NT2/D1 (cell line): ENCODE data around the gene ESRP2.

Source experiments
- DNase-seq: peaks from one replicate; pipeline ENCODE4 v3.0.0-alpha.2; 2011; ENCODE audit warnings: low read depth, low spot score
- H3K27me3 ChIP-seq: 2 replicates; pipeline ENCODE4 v1.6.0; 2011; ENCODE audit warnings: mild to moderate bottlenecking; ENCODE audit not compliant: insufficient read length, insufficient read depth
- H3K36me3 ChIP-seq: 2 replicates; pipeline ENCODE4 v1.6.1; 2011; ENCODE audit warnings: mild to moderate bottlenecking, low read length, mixed read lengths; ENCODE audit not compliant: insufficient read depth, insufficient read length
- H3K4me1 ChIP-seq: 2 replicates; pipeline ENCODE4 v1.5.1; 2011; ENCODE audit not compliant: insufficient read depth, insufficient read length
- H3K4me3 ChIP-seq: 2 replicates; pipeline ENCODE4 v1.5.1; 2011; ENCODE audit warnings: low read depth; ENCODE audit not compliant: insufficient read length
- H3K9ac ChIP-seq: 2 replicates; pipeline ENCODE4 v1.6.0; 2011; ENCODE audit warnings: low read depth; ENCODE audit not compliant: insufficient read length
- H3K9me3 ChIP-seq: 2 replicates; pipeline ENCODE4 v1.5.1; 2011; ENCODE audit warnings: mild to moderate bottlenecking, low read length; ENCODE audit not compliant: insufficient read depth
- SUZ12 ChIP-seq: IDR thresholded peaks from 2 replicates; pipeline ENCODE4 v1.6.1; 2011; ENCODE audit not compliant: insufficient read length, insufficient read depth; ENCODE audit errors: extremely low read depth
- YY1 ChIP-seq: IDR thresholded peaks from 2 replicates; pipeline ENCODE4 v1.6.1; 2011; ENCODE audit not compliant: insufficient read length, insufficient read depth
- ZNF274 ChIP-seq: IDR thresholded peaks from 2 replicates; pipeline ENCODE4 v1.6.1; 2011; ENCODE audit warnings: mild to moderate bottlenecking, low read depth, low read length

Gene ESRP2

GRCh38 chr16:68230956-68231355 is 5.0 kb downstream of the ESRP2 start:
- DNase-seq = no peak
- Histone ChIP-seq H3K36me3 (peaks cover 56% of the 10 kb centered on the region), H3K9ac (no peak overlapping the region), H3K4me3 (no peak overlapping the region), H3K27me3 (peaks cover 20% of the 10 kb centered on the region), H3K4me1 (peaks cover 8% of the 10 kb centered on the region), H3K9me3 (no peaks in the 10 kb centered on the region)
- TF ChIP-seq ZNF274 (no peak), YY1 (no peak), SUZ12 (no peak)

GRCh38 chr16:68230176-68230571 is 5.8 kb downstream of the ESRP2 start:
- Histone ChIP-seq H3K36me3 (peaks cover 56% of the 10 kb centered on the region), H3K9ac (no peak overlapping the region), H3K4me1 (peaks cover 7% of the 10 kb centered on the region), H3K9me3 (no peaks in the 10 kb centered on the region), H3K4me3 (no peak overlapping the region), H3K27me3 (peaks cover 14% of the 10 kb centered on the region)
- no peak for DNase-seq
- no peak for TF ChIP-seq SUZ12
- TF ChIP-seq YY1 = no peak
- no peak for TF ChIP-seq ZNF274

- peaks cover 56% of the 10 kb centered on the region for H3K36me3 ChIP-seq
- no peaks in the 10 kb centered on the region for H3K9me3 ChIP-seq
- H3K4me1 ChIP-seq = peaks cover 4% of the 10 kb centered on the region
- H3K9ac ChIP-seq = no peak overlapping the region
- H3K4me3 ChIP-seq = no peak overlapping the region
- peaks cover 8% of the 10 kb centered on the region for H3K27me3 ChIP-seq
- TF ChIP-seq ZNF274 (no peak), SUZ12 (no peak), YY1 (no peak)
- no peak for DNase-seq
Measured at GRCh38 chr16:68229431-68230175, 6.3 kb downstream of the ESRP2 start.

- TF ChIP-seq ZNF274 = no peak
- no peak for TF ChIP-seq YY1
- no peak for TF ChIP-seq SUZ12
- no peak for DNase-seq
- H3K27me3 ChIP-seq = no peaks in the 10 kb centered on the region
- peaks cover 56% of the 10 kb centered on the region for H3K36me3 ChIP-seq
- no peak overlapping the region for H3K9ac ChIP-seq
- no peaks in the 10 kb centered on the region for H3K9me3 ChIP-seq
- no peak overlapping the region for H3K4me3 ChIP-seq
- H3K4me1 ChIP-seq = no peaks in the 10 kb centered on the region
Measured at GRCh38 chr16:68228652-68229051, 7.3 kb downstream of the ESRP2 start.

- TF ChIP-seq ZNF274 = no peak
- TF ChIP-seq SUZ12 = no peak
- no peak for TF ChIP-seq YY1
- H3K4me1 ChIP-seq = no peaks in the 10 kb centered on the region
- no peaks in the 10 kb centered on the region for H3K9me3 ChIP-seq
- no peak overlapping the region for H3K4me3 ChIP-seq
- no peaks in the 10 kb centered on the region for H3K27me3 ChIP-seq
- no peak for DNase-seq
- no peak overlapping the region for H3K9ac ChIP-seq
- H3K36me3 ChIP-seq = peaks cover 56% of the 10 kb centered on the region
Measured at GRCh38 chr16:68227850-68228553, 7.9 kb downstream of the ESRP2 start.

GRCh38 chr16:68227183-68227793 is 8.6 kb downstream of the ESRP2 start:
- Histone ChIP-seq H3K9ac (no peak overlapping the region), H3K4me3 (no peak overlapping the region), H3K4me1 (no peaks in the 10 kb centered on the region), H3K27me3 (no peaks in the 10 kb centered on the region), H3K9me3 (no peaks in the 10 kb centered on the region), H3K36me3 (peaks cover 51% of the 10 kb centered on the region)
- DNase-seq = no peak
- TF ChIP-seq ZNF274 (no peak), SUZ12 (no peak), YY1 (no peak)

- no peak for DNase-seq
- no peaks in the 10 kb centered on the region for H3K27me3 ChIP-seq
Measured at GRCh38 chr16:68226116-68226515, 9.8 kb downstream of the ESRP2 start.

More at GRCh38 chr16:68226116-68226515, 9.8 kb downstream of the ESRP2 start:
- Histone ChIP-seq H3K4me1 (no peaks in the 10 kb centered on the region), H3K36me3 (peaks cover 47% of the 10 kb centered on the region), H3K9me3 (no peaks in the 10 kb centered on the region), H3K9ac (no peak overlapping the region), H3K4me3 (no peak overlapping the region)
- no peak for TF ChIP-seq ZNF274
- no peak for TF ChIP-seq YY1
- no peak for TF ChIP-seq SUZ12
